Ishikawa (cell line): Measurements from ENCODE around the gene AK4.

Source experiments
- CEBPB ChIP-seq: IDR thresholded peaks from 2 replicates; pipeline ENCODE4 v1.6.1; 2012
- CREB1 ChIP-seq: IDR thresholded peaks from 2 replicates; pipeline ENCODE4 v1.6.1; 2012; ENCODE audit warnings: low read depth
- EGR1 ChIP-seq: IDR thresholded peaks from 2 replicates; pipeline ENCODE4 v1.6.1; 2012
- EP300 ChIP-seq: IDR thresholded peaks from 2 replicates; pipeline ENCODE4 v1.6.1; 2012; ENCODE audit warnings: borderline replicate concordance
- FOXM1 ChIP-seq: IDR thresholded peaks from 2 replicates; pipeline ENCODE4 v1.6.1; 2012; ENCODE audit warnings: low read depth, borderline replicate concordance
- MAX ChIP-seq: IDR thresholded peaks from 2 replicates; pipeline ENCODE4 v1.6.1; 2012
- NFIC ChIP-seq: IDR thresholded peaks from 2 replicates; pipeline ENCODE4 v1.6.1; 2012
- RAD21 ChIP-seq: IDR thresholded peaks from 2 replicates; pipeline ENCODE4 v1.6.1; 2012; ENCODE audit warnings: low read depth
- REST ChIP-seq: IDR thresholded peaks from 2 replicates; pipeline ENCODE4 v1.6.1; 2012; ENCODE audit warnings: low read depth, mild to moderate bottlenecking
- TAF1 ChIP-seq: IDR thresholded peaks from 2 replicates; pipeline ENCODE4 v1.6.1; 2012; ENCODE audit warnings: low read depth, mild to moderate bottlenecking
- TCF12 ChIP-seq: IDR thresholded peaks from 2 replicates; pipeline ENCODE4 v1.6.1; 2012; ENCODE audit warnings: low read depth
- TEAD4 ChIP-seq: IDR thresholded peaks from 2 replicates; pipeline ENCODE4 v1.6.1; 2012
- USF1 ChIP-seq: IDR thresholded peaks from 2 replicates; pipeline ENCODE4 v1.6.1; 2012
- YY1 ChIP-seq: IDR thresholded peaks from 2 replicates; pipeline ENCODE4 v1.6.1; 2012; ENCODE audit warnings: low read depth
- ZBTB7A ChIP-seq: IDR thresholded peaks from 2 replicates; pipeline ENCODE4 v1.6.1; 2012; ENCODE audit warnings: low read depth

Gene AK4

GRCh38 chr1:65113298-65113697 is 34.7 kb upstream of the AK4 start:
- TF ChIP-seq TEAD4: no peak
- no peak for TF ChIP-seq FOXM1
- TF ChIP-seq EP300: no peak
- TF ChIP-seq YY1: no peak

- TF ChIP-seq REST (no peak), NFIC (peak; percentile 69)
These were observed 33.7 kb upstream of the AK4 start for GRCh38 chr1:65114322-65114721.

- no peak for TF ChIP-seq REST
- no peak for TF ChIP-seq CREB1
- no peak for TF ChIP-seq TEAD4
- no peak for TF ChIP-seq TAF1
- no peak for TF ChIP-seq YY1
- no peak for TF ChIP-seq USF1
- no peak for TF ChIP-seq CEBPB
- no peak for TF ChIP-seq TCF12
- no peak for TF ChIP-seq FOXM1
- no peak for TF ChIP-seq RAD21
- TF ChIP-seq EP300: no peak
- no peak for TF ChIP-seq ZBTB7A
- TF ChIP-seq EGR1: no peak
- no peak for TF ChIP-seq MAX
- TF ChIP-seq NFIC: no peak
These were observed 28.1 kb upstream of the AK4 start for GRCh38 chr1:65119951-65120350.

GRCh38 chr1:65138524-65138923 is 9.5 kb upstream of the AK4 start:
- no peak for TF ChIP-seq CREB1

GRCh38 chr1:65141394-65141793 is 6.6 kb upstream of the AK4 start:
- TF ChIP-seq RAD21: no peak
- TF ChIP-seq CREB1: no peak
- no peak for TF ChIP-seq REST
- TF ChIP-seq NFIC: no peak
- no peak for TF ChIP-seq YY1
- TF ChIP-seq USF1: no peak
- TF ChIP-seq TCF12: no peak
- no peak for TF ChIP-seq EGR1
- TF ChIP-seq CEBPB: no peak
- TF ChIP-seq EP300: no peak
- no peak for TF ChIP-seq TEAD4
- no peak for TF ChIP-seq MAX
- TF ChIP-seq FOXM1: no peak
- no peak for TF ChIP-seq TAF1
- TF ChIP-seq ZBTB7A: no peak
